Panc1 (cell line): ENCODE results near the gene RNF215.

Experiments
- POLR2AphosphoS5 ChIP-seq: IDR thresholded peaks from 2 replicates; pipeline ENCODE4 v1.6.1; 2012; ENCODE audit warnings: mild to moderate bottlenecking, low read depth, low read length, moderate library complexity
- SIN3A ChIP-seq: IDR thresholded peaks from 2 replicates; pipeline ENCODE4 v1.6.1; 2012; ENCODE audit warnings: low read depth, mild to moderate bottlenecking, low read length, moderate library complexity, borderline replicate concordance; ENCODE audit not compliant: insufficient read depth
- TCF7L2 ChIP-seq: IDR thresholded peaks from 2 replicates; pipeline ENCODE4 v1.6.1; 2011; ENCODE audit warnings: mild to moderate bottlenecking, low read depth, low read length, inconsistent platforms
- TF ChIP-seq, protein P1 (sequence below): fragments of 450-650 bp; IDR thresholded peaks from 2 replicates; pipeline ENCODE4 v1.5.1; 2017; ENCODE audit warnings: mild to moderate bottlenecking
- TF ChIP-seq, protein P2 (sequence below), 2 experiments: IDR thresholded peaks; 2 replicates each; pipeline ENCODE4 v1.6.1; 2011 to 2012; ENCODE audit warnings: low read depth in 2 of 2, control low read depth in 1 of 2, low read length in 1 of 2, mild to moderate bottlenecking in 1 of 2, moderate library complexity in 1 of 2; ENCODE audit not compliant: insufficient read depth in 1 of 2

DNA sequence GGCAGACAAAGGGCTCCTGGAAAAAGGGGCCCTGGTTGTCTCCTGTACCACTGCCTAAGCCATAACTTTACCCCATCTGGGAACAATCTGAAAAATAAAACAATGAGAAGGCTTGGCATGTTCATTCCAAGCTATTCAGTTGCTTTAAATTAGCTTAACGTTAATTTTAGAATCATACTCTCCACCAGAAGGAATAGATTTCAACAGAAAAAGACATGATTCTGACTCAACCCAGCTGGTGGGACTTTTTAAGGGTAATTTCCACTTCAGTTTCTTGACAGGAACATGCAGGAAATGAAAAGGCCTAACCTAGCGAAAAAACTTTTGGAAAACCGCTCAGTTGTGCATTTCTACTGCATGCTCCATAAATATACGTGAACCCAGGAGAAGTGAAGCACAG, 38.4 kb downstream of the RNF215 start:
- TF ChIP-seq, protein P1, sequence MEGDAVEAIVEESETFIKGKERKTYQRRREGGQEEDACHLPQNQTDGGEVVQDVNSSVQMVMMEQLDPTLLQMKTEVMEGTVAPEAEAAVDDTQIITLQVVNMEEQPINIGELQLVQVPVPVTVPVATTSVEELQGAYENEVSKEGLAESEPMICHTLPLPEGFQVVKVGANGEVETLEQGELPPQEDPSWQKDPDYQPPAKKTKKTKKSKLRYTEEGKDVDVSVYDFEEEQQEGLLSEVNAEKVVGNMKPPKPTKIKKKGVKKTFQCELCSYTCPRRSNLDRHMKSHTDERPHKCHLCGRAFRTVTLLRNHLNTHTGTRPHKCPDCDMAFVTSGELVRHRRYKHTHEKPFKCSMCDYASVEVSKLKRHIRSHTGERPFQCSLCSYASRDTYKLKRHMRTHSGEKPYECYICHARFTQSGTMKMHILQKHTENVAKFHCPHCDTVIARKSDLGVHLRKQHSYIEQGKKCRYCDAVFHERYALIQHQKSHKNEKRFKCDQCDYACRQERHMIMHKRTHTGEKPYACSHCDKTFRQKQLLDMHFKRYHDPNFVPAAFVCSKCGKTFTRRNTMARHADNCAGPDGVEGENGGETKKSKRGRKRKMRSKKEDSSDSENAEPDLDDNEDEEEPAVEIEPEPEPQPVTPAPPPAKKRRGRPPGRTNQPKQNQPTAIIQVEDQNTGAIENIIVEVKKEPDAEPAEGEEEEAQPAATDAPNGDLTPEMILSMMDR = no peak
- TF ChIP-seq POLR2AphosphoS5 (no peak), TCF7L2 (no peak), SIN3A (no peak)
- TF ChIP-seq, protein P2, sequence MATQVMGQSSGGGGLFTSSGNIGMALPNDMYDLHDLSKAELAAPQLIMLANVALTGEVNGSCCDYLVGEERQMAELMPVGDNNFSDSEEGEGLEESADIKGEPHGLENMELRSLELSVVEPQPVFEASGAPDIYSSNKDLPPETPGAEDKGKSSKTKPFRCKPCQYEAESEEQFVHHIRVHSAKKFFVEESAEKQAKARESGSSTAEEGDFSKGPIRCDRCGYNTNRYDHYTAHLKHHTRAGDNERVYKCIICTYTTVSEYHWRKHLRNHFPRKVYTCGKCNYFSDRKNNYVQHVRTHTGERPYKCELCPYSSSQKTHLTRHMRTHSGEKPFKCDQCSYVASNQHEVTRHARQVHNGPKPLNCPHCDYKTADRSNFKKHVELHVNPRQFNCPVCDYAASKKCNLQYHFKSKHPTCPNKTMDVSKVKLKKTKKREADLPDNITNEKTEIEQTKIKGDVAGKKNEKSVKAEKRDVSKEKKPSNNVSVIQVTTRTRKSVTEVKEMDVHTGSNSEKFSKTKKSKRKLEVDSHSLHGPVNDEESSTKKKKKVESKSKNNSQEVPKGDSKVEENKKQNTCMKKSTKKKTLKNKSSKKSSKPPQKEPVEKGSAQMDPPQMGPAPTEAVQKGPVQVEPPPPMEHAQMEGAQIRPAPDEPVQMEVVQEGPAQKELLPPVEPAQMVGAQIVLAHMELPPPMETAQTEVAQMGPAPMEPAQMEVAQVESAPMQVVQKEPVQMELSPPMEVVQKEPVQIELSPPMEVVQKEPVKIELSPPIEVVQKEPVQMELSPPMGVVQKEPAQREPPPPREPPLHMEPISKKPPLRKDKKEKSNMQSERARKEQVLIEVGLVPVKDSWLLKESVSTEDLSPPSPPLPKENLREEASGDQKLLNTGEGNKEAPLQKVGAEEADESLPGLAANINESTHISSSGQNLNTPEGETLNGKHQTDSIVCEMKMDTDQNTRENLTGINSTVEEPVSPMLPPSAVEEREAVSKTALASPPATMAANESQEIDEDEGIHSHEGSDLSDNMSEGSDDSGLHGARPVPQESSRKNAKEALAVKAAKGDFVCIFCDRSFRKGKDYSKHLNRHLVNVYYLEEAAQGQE (IDR thresholded peaks at IDR 0.05; ENCODE audit: insufficient read depth in 1 of 2, low read depth in 2 of 2, low read length in 1 of 2) = no peak
